NT2/D1 (cell line): Measurements from ENCODE around the gene SBF2.

Experiments
- DNase-seq: peaks from one replicate; pipeline ENCODE4 v3.0.0-alpha.2; 2011; ENCODE audit warnings: low read depth, low spot score
- H3K27me3 ChIP-seq: 2 replicates; pipeline ENCODE4 v1.6.0; 2011; ENCODE audit warnings: mild to moderate bottlenecking; ENCODE audit not compliant: insufficient read length, insufficient read depth
- H3K36me3 ChIP-seq: 2 replicates; pipeline ENCODE4 v1.6.1; 2011; ENCODE audit warnings: mild to moderate bottlenecking, low read length, mixed read lengths; ENCODE audit not compliant: insufficient read depth, insufficient read length
- H3K4me1 ChIP-seq: 2 replicates; pipeline ENCODE4 v1.5.1; 2011; ENCODE audit not compliant: insufficient read depth, insufficient read length
- H3K4me3 ChIP-seq: 2 replicates; pipeline ENCODE4 v1.5.1; 2011; ENCODE audit warnings: low read depth; ENCODE audit not compliant: insufficient read length
- H3K9ac ChIP-seq: 2 replicates; pipeline ENCODE4 v1.6.0; 2011; ENCODE audit warnings: low read depth; ENCODE audit not compliant: insufficient read length
- H3K9me3 ChIP-seq: 2 replicates; pipeline ENCODE4 v1.5.1; 2011; ENCODE audit warnings: mild to moderate bottlenecking, low read length; ENCODE audit not compliant: insufficient read depth
- SUZ12 ChIP-seq: IDR thresholded peaks from 2 replicates; pipeline ENCODE4 v1.6.1; 2011; ENCODE audit not compliant: insufficient read length, insufficient read depth; ENCODE audit errors: extremely low read depth
- YY1 ChIP-seq: IDR thresholded peaks from 2 replicates; pipeline ENCODE4 v1.6.1; 2011; ENCODE audit not compliant: insufficient read length, insufficient read depth
- ZNF274 ChIP-seq: IDR thresholded peaks from 2 replicates; pipeline ENCODE4 v1.6.1; 2011; ENCODE audit warnings: mild to moderate bottlenecking, low read depth, low read length

Gene SBF2

GRCh38 chr11:9826390-9826789 is 467.6 kb downstream of the SBF2 start:
- Histone ChIP-seq H3K9ac (no peak overlapping the region), H3K9me3 (no peaks in the 10 kb centered on the region), H3K4me1 (no peaks in the 10 kb centered on the region), H3K4me3 (no peak overlapping the region), H3K36me3 (no peaks in the 10 kb centered on the region), H3K27me3 (no peaks in the 10 kb centered on the region)
- DNase-seq = no peak
- TF ChIP-seq YY1 (no peak), ZNF274 (no peak), SUZ12 (no peak)

- TF ChIP-seq ZNF274 = no peak
- TF ChIP-seq SUZ12 = no peak
- no peak for TF ChIP-seq YY1
Measured at GRCh38 chr11:9825895-9826294, 468.1 kb downstream of the SBF2 start.

GRCh38 chr11:9825315-9825714 is 468.7 kb downstream of the SBF2 start:
- H3K9me3 ChIP-seq = no peaks in the 10 kb centered on the region
- no peak for TF ChIP-seq SUZ12
- no peaks in the 10 kb centered on the region for H3K4me1 ChIP-seq
- no peaks in the 10 kb centered on the region for H3K27me3 ChIP-seq
- H3K4me3 ChIP-seq = no peak overlapping the region
- no peak for DNase-seq
- H3K9ac ChIP-seq = no peak overlapping the region
- no peaks in the 10 kb centered on the region for H3K36me3 ChIP-seq

More at GRCh38 chr11:9825895-9826294, 468.1 kb downstream of the SBF2 start:
- DNase-seq = no peak
- H3K9ac ChIP-seq = no peak overlapping the region
- H3K36me3 ChIP-seq = no peaks in the 10 kb centered on the region
- no peak overlapping the region for H3K4me3 ChIP-seq
- H3K9me3 ChIP-seq = no peaks in the 10 kb centered on the region
- no peaks in the 10 kb centered on the region for H3K4me1 ChIP-seq
- no peaks in the 10 kb centered on the region for H3K27me3 ChIP-seq

- no peaks in the 10 kb centered on the region for H3K36me3 ChIP-seq
- no peaks in the 10 kb centered on the region for H3K4me1 ChIP-seq
- H3K4me3 ChIP-seq = no peak overlapping the region
- DNase-seq = no peak
- H3K9ac ChIP-seq = no peak overlapping the region
- H3K9me3 ChIP-seq = no peaks in the 10 kb centered on the region
- TF ChIP-seq SUZ12 (no peak), ZNF274 (no peak), YY1 (no peak)
- H3K27me3 ChIP-seq = no peaks in the 10 kb centered on the region
Measured at GRCh38 chr11:9823887-9824385, 470.1 kb downstream of the SBF2 start.

- no peaks in the 10 kb centered on the region for H3K27me3 ChIP-seq
- no peaks in the 10 kb centered on the region for H3K4me1 ChIP-seq
- DNase-seq = no peak
- H3K4me3 ChIP-seq = no peak overlapping the region
- H3K9me3 ChIP-seq = no peaks in the 10 kb centered on the region
- H3K36me3 ChIP-seq = no peaks in the 10 kb centered on the region
- TF ChIP-seq YY1 (no peak), SUZ12 (no peak), ZNF274 (no peak)
- H3K9ac ChIP-seq = no peak overlapping the region
Measured at GRCh38 chr11:9823439-9823838, 470.6 kb downstream of the SBF2 start.

GRCh38 chr11:9821008-9821752 is 472.8 kb downstream of the SBF2 start:
- no peaks in the 10 kb centered on the region for H3K27me3 ChIP-seq
- H3K4me3 ChIP-seq = no peak overlapping the region
- no peaks in the 10 kb centered on the region for H3K9me3 ChIP-seq
- TF ChIP-seq SUZ12 (no peak), ZNF274 (no peak), YY1 (no peak)
- H3K4me1 ChIP-seq = no peaks in the 10 kb centered on the region
- H3K36me3 ChIP-seq = no peaks in the 10 kb centered on the region
- H3K9ac ChIP-seq = no peak overlapping the region
- DNase-seq = no peak

GRCh38 chr11:9820260-9820659 is 473.8 kb downstream of the SBF2 start:
- Histone ChIP-seq H3K36me3 (no peaks in the 10 kb centered on the region), H3K9me3 (no peaks in the 10 kb centered on the region), H3K4me1 (no peaks in the 10 kb centered on the region), H3K4me3 (no peak overlapping the region), H3K27me3 (no peaks in the 10 kb centered on the region), H3K9ac (no peak overlapping the region)
- no peak for DNase-seq
- TF ChIP-seq SUZ12 = no peak
- no peak for TF ChIP-seq YY1
- TF ChIP-seq ZNF274 = no peak
